22Rv1 (cell line): ENCODE measurements around the gene MYO15B.

Experiments
- H3K27ac ChIP-seq: fragments of 450-650 bp; 2 replicates; pipeline ENCODE4 v1.5.1; 2017
- CTCF ChIP-seq: fragments of 450-650 bp; IDR thresholded peaks from 2 replicates; pipeline ENCODE4 v1.5.1; 2017; ENCODE audit warnings: mild to moderate bottlenecking
- ZFX ChIP-seq: fragments of 450-650 bp; IDR thresholded peaks from 2 replicates; pipeline ENCODE4 v1.6.1; 2017; ENCODE audit warnings: antibody characterized with exemption, borderline replicate concordance

The MYO15B gene

GRCh38 chr17:75638893-75639292 is 51.3 kb downstream of the MYO15B start:
- TF ChIP-seq CTCF: no peak
- no peak for TF ChIP-seq ZFX
- H3K27ac ChIP-seq: no peak overlapping the region

GRCh38 chr17:75639327-75639726 is 51.7 kb downstream of the MYO15B start:
- H3K27ac ChIP-seq: no peak overlapping the region
- TF ChIP-seq CTCF (no peak), ZFX (no peak)

DNA sequence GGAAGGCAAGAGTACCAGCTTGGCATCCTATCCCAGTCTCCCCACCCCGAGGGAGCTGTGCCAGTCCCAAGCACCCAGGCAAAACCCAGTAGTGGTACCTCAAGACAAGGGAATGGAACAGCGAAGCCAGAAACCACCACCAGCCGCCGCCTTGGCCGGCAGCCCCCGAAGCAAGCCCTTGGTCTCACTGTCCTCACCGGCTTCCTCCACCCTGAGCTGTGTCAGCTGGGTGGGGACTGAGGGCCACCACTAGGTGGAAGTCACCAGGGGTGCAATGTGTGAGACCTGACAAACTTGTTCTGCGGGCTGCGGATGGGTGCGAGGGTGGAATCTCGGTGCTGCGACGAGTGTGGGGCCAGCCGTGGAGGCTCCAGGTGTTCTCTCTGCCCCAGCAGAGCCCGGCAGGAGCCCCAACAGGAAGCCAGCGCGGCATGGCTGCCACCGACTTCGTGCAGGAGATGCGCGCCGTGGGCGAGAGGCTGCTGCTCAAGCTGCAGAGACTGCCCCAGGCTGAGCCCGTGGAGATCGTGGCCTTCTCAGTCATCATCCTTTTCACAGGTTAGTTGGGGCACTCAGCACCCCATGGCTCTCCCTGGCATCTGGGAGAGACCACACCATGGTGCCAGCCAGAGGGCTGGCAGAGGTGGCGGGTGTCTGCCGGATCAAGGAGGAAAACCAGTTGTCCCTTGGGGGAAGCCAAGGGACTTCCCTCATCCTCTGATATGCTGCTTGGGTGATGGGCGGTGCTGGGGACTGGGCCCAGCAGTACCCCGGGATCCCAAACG is 52.4 kb downstream of the MYO15B start:
- H3K27ac ChIP-seq: no peak overlapping the region
- no peak for TF ChIP-seq ZFX
- TF ChIP-seq CTCF: no peak

- no peak for TF ChIP-seq CTCF
- TF ChIP-seq ZFX: no peak
These were observed 53.0 kb downstream of the MYO15B start for GRCh38 chr17:75640556-75641119.

GRCh38 chr17:75641343-75641742 is 53.7 kb downstream of the MYO15B start:
- H3K27ac ChIP-seq: no peak overlapping the region
- TF ChIP-seq ZFX: no peak
- TF ChIP-seq CTCF: no peak

More at GRCh38 chr17:75640556-75641119, 53.0 kb downstream of the MYO15B start:
- no peak overlapping the region for H3K27ac ChIP-seq

DNA sequence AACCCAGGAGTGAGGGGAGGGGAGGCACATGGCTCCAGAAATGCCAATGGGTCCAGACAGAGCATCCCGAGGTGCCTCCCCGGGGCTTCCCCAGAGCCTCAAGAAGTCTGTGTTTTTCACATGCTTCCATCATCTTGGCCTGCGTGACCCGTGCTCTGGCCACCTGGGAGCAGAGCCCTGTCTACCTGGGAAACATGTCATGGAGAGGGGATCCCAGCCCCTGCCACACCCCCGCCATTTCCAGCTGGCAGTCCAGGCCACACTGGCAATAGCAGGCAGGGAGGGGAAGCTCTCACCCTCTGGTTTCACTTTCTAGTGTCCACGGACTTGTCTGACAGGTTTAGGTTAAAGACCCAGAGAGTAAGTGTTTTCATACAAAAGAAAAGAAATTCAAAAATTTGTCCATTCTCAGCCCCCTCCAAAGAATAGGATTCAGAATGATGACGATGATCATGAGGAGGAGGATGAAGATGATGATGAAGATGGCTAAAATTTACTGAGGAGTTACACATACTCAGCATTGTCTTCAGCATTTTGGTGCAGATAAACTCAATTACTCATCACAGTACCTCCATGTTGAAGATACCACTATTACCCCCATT is 54.7 kb downstream of the MYO15B start:
- no peak for TF ChIP-seq ZFX
- no peak for TF ChIP-seq CTCF
- no peak overlapping the region for H3K27ac ChIP-seq
